ENCODE results near the gene ADAM10. TPM values are rescaled to one million over a fixed set of nuclear protein-coding genes. Genes with fewer than 3 reads are reported as not detected.

Gene ADAM10
- total RNA-seq, 4 donors from 2014 or later: 20.1 to 42.5 (median 33.4) TPM

- in situ Hi-C loops (cut with MboI; ENCODE audit: low sequenced_read_pairs in 4 of 4) (no loop called here), intact Hi-C loops (cut with DNase I; ENCODE audit: low total_unique reads) (loop anchor here (5.0 to 10.0 kb wide), 5 partner anchors 184 to 521 kb away; partner anchors contain the start of gene SLTM)
- H3K27me3 ChIP-seq: no peaks in the 10 kb centered on the region
- H3K27ac ChIP-seq: peak overlapping the region; percentile 89 to 100 (median 96)
- peak in 1 of 2 donors; percentile 17 for ATAC-seq
- no peaks in the 10 kb centered on the region for H3K9me3 ChIP-seq
- no peak for DNase-seq
- TF ChIP-seq CTCF (IDR thresholded peaks at IDR 0.05 in 4 of 5, conservative IDR thresholded peaks at IDR 0.05 in 1 of 5) (no peak), POLR2A (IDR thresholded peaks at IDR 0.05) (peak in 1 of 2 donors; percentile 3)
- peaks cover 18 to 40% of the 10 kb centered on the region in 2 donors for H3K4me1 ChIP-seq
- no peaks in the 10 kb centered on the region for H3K36me3 ChIP-seq
- H3K4me3 ChIP-seq: peak overlapping the region; percentile 75 to 98 (median 85)
Observed at GRCh38 chr15:58748040-58748851, 1.3 kb downstream of the ADAM10 start.

GRCh38 chr15:58746174-58746573, 3.3 kb downstream of the ADAM10 start:
- Histone ChIP-seq H3K4me3 (no peak overlapping the region), H3K9me3 (no peaks in the 10 kb centered on the region), H3K4me1 (peaks cover 18 to 60% of the 10 kb centered on the region in 2 donors), H3K36me3 (no peaks in the 10 kb centered on the region), H3K27me3 (no peaks in the 10 kb centered on the region), H3K27ac (no peak overlapping the region)
- intact Hi-C loops (cut with DNase I; ENCODE audit: low total_unique reads) (loop anchor here (5.0 to 10.0 kb wide), 5 partner anchors 186 to 519 kb away; partner anchors contain the start of gene SLTM), in situ Hi-C loops (cut with MboI; ENCODE audit: low sequenced_read_pairs in 4 of 4) (no loop called here)
- no peak for TF ChIP-seq CTCF (IDR thresholded peaks at IDR 0.05 in 4 of 5, conservative IDR thresholded peaks at IDR 0.05 in 1 of 5)
- no peak for TF ChIP-seq POLR2A (IDR thresholded peaks at IDR 0.05)
- DNase-seq (no peak), ATAC-seq (no peak)

GRCh38 chr15:58742819-58743502, 6.5 kb downstream of the ADAM10 start:
- Histone ChIP-seq H3K27me3 (no peaks in the 10 kb centered on the region), H3K27ac (no peak overlapping the region), H3K4me3 (no peak overlapping the region), H3K4me1 (peaks cover 34 to 79% of the 10 kb centered on the region in 2 donors), H3K36me3 (no peaks in the 10 kb centered on the region), H3K9me3 (no peaks in the 10 kb centered on the region)
- no peak for DNase-seq
- intact Hi-C loops (cut with DNase I; ENCODE audit: low total_unique reads) (loop anchor here (10.0 kb wide), 1 partner anchor 218 kb away; no protein-coding TSS in a partner anchor), in situ Hi-C loops (cut with MboI; ENCODE audit: low sequenced_read_pairs in 4 of 4) (no loop called here)
- ATAC-seq: no peak
- TF ChIP-seq CTCF (IDR thresholded peaks at IDR 0.05 in 4 of 5, conservative IDR thresholded peaks at IDR 0.05 in 1 of 5): no peak

GRCh38 chr15:58742022-58742813, 7.3 kb downstream of the ADAM10 start:
- intact Hi-C loops (cut with DNase I; ENCODE audit: low total_unique reads): loop anchor here (10.0 kb wide), 1 partner anchor 217 kb away; no protein-coding TSS in a partner anchor
- DNase-seq: no peak

More at GRCh38 chr15:58742022-58742813, 7.3 kb downstream of the ADAM10 start:
- Histone ChIP-seq H3K36me3 (no peaks in the 10 kb centered on the region), H3K4me1 (peaks cover 33 to 73% of the 10 kb centered on the region in 2 donors), H3K27me3 (no peaks in the 10 kb centered on the region), H3K4me3 (no peak overlapping the region), H3K9me3 (no peaks in the 10 kb centered on the region), H3K27ac (no peak overlapping the region)
- ATAC-seq: no peak
- in situ Hi-C loops (cut with MboI; ENCODE audit: low sequenced_read_pairs in 4 of 4): no loop called here
- no peak for TF ChIP-seq CTCF (IDR thresholded peaks at IDR 0.05 in 4 of 5, conservative IDR thresholded peaks at IDR 0.05 in 1 of 5)
- no peak for TF ChIP-seq POLR2A (IDR thresholded peaks at IDR 0.05)
